ENCODE data around the gene LKAAEAR1.

- no peak for TF ChIP-seq CTCF (conservative IDR thresholded peaks at IDR 0.05; ENCODE audit: low read length)
- TF ChIP-seq EZH2phosphoT487 (IDR thresholded peaks at IDR 0.05; ENCODE audit: borderline replicate concordance, low read depth, low read length): no peak
These were observed 20.6 kb downstream of the LKAAEAR1 start for GRCh38 chr20:64063389-64064144.

Data from OCI-LY7 (cell line).